Activated naive CD8-positive, alpha-beta T cell treated with anti-CD3 and anti-CD28 coated beads, Interleukin-2, amount 10 ng/mL, durations not matched to agents 7 days and 5 days (primary cell): ENCODE results near the gene TRIO. TPM values are rescaled to one million over a fixed set of nuclear protein-coding genes. Genes with fewer than 3 reads are reported as not detected.

Experiments
- ATAC-seq: fragments of 150-1000 bp; cut with Tn5 transposase; one replicate; pipeline ENCODE4 v1.10.0; 2021; ENCODE audit warnings: low read depth, moderate library complexity
- POLR2A ChIA-PET: fragments of 350-600 bp; sonication (Branson Sonifier 250); formaldehyde crosslinking; loops from one replicate; lab custom pipeline; 2021; ENCODE audit warnings: antibody characterized with exemption; lab: Charles Lee
- DNase-seq: peaks from one replicate; pipeline ENCODE4 v3.0.0; 2021
- H3K27ac Mint-ChIP-seq: one replicate; pipeline ENCODE4 v1.8.0; 2022; ENCODE audit warnings: mild to moderate bottlenecking, mixed read lengths
- H3K27me3 Mint-ChIP-seq: one replicate; pipeline ENCODE4 v1.8.0; 2022; ENCODE audit warnings: mild to moderate bottlenecking, moderate library complexity, mixed read lengths
- H3K36me3 Mint-ChIP-seq: one replicate; pipeline ENCODE4 v1.8.0; 2021; ENCODE audit warnings: mild to moderate bottlenecking, mixed read lengths
- H3K4me1 Mint-ChIP-seq: one replicate; pipeline ENCODE4 v1.8.0; 2021; ENCODE audit warnings: mixed read lengths
- H3K4me3 Mint-ChIP-seq: one replicate; pipeline ENCODE4 v1.8.0; 2022; ENCODE audit warnings: mild to moderate bottlenecking, moderate library complexity, mixed read lengths
- H3K9me3 Mint-ChIP-seq: one replicate; pipeline ENCODE4 v1.8.0; 2021; ENCODE audit warnings: mixed read lengths
- total RNA-seq, 2 experiments: library from RNA; stranded (reverse); gene quantifications; one replicate each; pipeline ENCODE4 v1.2.3, GENCODE V29; 2021

The TRIO gene
- total RNA-seq, 2 experiments from 2014 or later = 7.7 to 7.9 TPM

- Mint-ChIP-seq H3K4me3 (no peak overlapping the region), H3K27ac (no peak overlapping the region), H3K4me1 (peaks cover 14% of the 10 kb centered on the region), H3K27me3 (peaks cover 43% of the 10 kb centered on the region), H3K36me3 (no peaks in the 10 kb centered on the region), H3K9me3 (no peaks in the 10 kb centered on the region)
- POLR2A ChIA-PET = no interaction called here
- DNase-seq (no peak), ATAC-seq (no peak)
Observed at GRCh38 chr5:14220642-14221041, 77.5 kb downstream of the TRIO start.

- Mint-ChIP-seq H3K9me3 (no peaks in the 10 kb centered on the region), H3K27me3 (peaks cover 38% of the 10 kb centered on the region), H3K27ac (no peak overlapping the region), H3K4me3 (no peak overlapping the region), H3K36me3 (no peaks in the 10 kb centered on the region), H3K4me1 (peaks cover 14% of the 10 kb centered on the region)
- ATAC-seq (no peak), DNase-seq (no peak)
- POLR2A ChIA-PET = no interaction called here
Observed at GRCh38 chr5:14221732-14222131, 78.6 kb downstream of the TRIO start.

GRCh38 chr5:14222206-14222605, 79.1 kb downstream of the TRIO start:
- Mint-ChIP-seq H3K27me3 (peaks cover 35% of the 10 kb centered on the region), H3K4me1 (peaks cover 14% of the 10 kb centered on the region), H3K36me3 (no peaks in the 10 kb centered on the region), H3K9me3 (no peaks in the 10 kb centered on the region), H3K4me3 (no peak overlapping the region), H3K27ac (no peak overlapping the region)
- DNase-seq (no peak), ATAC-seq (no peak)
- POLR2A ChIA-PET = no interaction called here

GRCh38 chr5:14223372-14223771, 80.2 kb downstream of the TRIO start:
- POLR2A ChIA-PET = no interaction called here
- Mint-ChIP-seq H3K4me1 (peaks cover 14% of the 10 kb centered on the region), H3K27ac (peak overlapping the region; percentile 13), H3K9me3 (no peaks in the 10 kb centered on the region), H3K4me3 (peak overlapping the region; percentile 35), H3K27me3 (peaks cover 33% of the 10 kb centered on the region), H3K36me3 (no peaks in the 10 kb centered on the region)
- ATAC-seq (peak; percentile 58), DNase-seq (peak; percentile 39)

GRCh38 chr5:14225173-14225834, 82.2 kb downstream of the TRIO start:
- no peak for ATAC-seq
- peaks cover 25% of the 10 kb centered on the region for H3K27me3 Mint-ChIP-seq
- H3K27ac Mint-ChIP-seq = no peak overlapping the region
- no peaks in the 10 kb centered on the region for H3K36me3 Mint-ChIP-seq
- POLR2A ChIA-PET = no interaction called here
- H3K4me1 Mint-ChIP-seq = peaks cover 14% of the 10 kb centered on the region
- no peak overlapping the region for H3K4me3 Mint-ChIP-seq
- no peak for DNase-seq
- no peaks in the 10 kb centered on the region for H3K9me3 Mint-ChIP-seq

- Mint-ChIP-seq H3K4me3 (no peak overlapping the region), H3K36me3 (no peaks in the 10 kb centered on the region), H3K27ac (no peak overlapping the region), H3K4me1 (peaks cover 14% of the 10 kb centered on the region), H3K9me3 (no peaks in the 10 kb centered on the region), H3K27me3 (peaks cover 26% of the 10 kb centered on the region)
- DNase-seq = no peak
- POLR2A ChIA-PET = no interaction called here
- no peak for ATAC-seq
Observed at GRCh38 chr5:14226149-14226548, 83.0 kb downstream of the TRIO start.

- no peak overlapping the region for H3K4me3 Mint-ChIP-seq
- no peak overlapping the region for H3K27ac Mint-ChIP-seq
- H3K27me3 Mint-ChIP-seq = peaks cover 23% of the 10 kb centered on the region
- no peaks in the 10 kb centered on the region for H3K36me3 Mint-ChIP-seq
- ATAC-seq (no peak), DNase-seq (no peak)
- peaks cover 14% of the 10 kb centered on the region for H3K4me1 Mint-ChIP-seq
- POLR2A ChIA-PET = no interaction called here
- H3K9me3 Mint-ChIP-seq = no peaks in the 10 kb centered on the region
Observed at GRCh38 chr5:14226554-14226953, 83.4 kb downstream of the TRIO start.

- no peaks in the 10 kb centered on the region for H3K36me3 Mint-ChIP-seq
- DNase-seq (no peak), ATAC-seq (no peak)
- H3K4me3 Mint-ChIP-seq = no peak overlapping the region
- peaks cover 14% of the 10 kb centered on the region for H3K4me1 Mint-ChIP-seq
- POLR2A ChIA-PET = no interaction called here
- H3K27ac Mint-ChIP-seq = no peak overlapping the region
- H3K27me3 Mint-ChIP-seq = peaks cover 24% of the 10 kb centered on the region
- H3K9me3 Mint-ChIP-seq = no peaks in the 10 kb centered on the region
Observed at GRCh38 chr5:14226992-14227391, 83.8 kb downstream of the TRIO start.

GRCh38 chr5:14227513-14227912, 84.4 kb downstream of the TRIO start:
- POLR2A ChIA-PET = no interaction called here
- Mint-ChIP-seq H3K4me3 (no peak overlapping the region), H3K27me3 (peaks cover 22% of the 10 kb centered on the region), H3K4me1 (peaks cover 13% of the 10 kb centered on the region), H3K27ac (no peak overlapping the region), H3K36me3 (no peaks in the 10 kb centered on the region), H3K9me3 (no peaks in the 10 kb centered on the region)
- no peak for ATAC-seq
- no peak for DNase-seq

GRCh38 chr5:14228219-14228618, 85.1 kb downstream of the TRIO start:
- Mint-ChIP-seq H3K27ac (no peak overlapping the region), H3K27me3 (peaks cover 15% of the 10 kb centered on the region), H3K36me3 (no peaks in the 10 kb centered on the region), H3K4me1 (peaks cover 6% of the 10 kb centered on the region), H3K9me3 (no peaks in the 10 kb centered on the region), H3K4me3 (no peak overlapping the region)
- no peak for ATAC-seq
- DNase-seq = no peak
- POLR2A ChIA-PET = no interaction called here

- POLR2A ChIA-PET = no interaction called here
- H3K4me3 Mint-ChIP-seq = no peak overlapping the region
- H3K27ac Mint-ChIP-seq = no peak overlapping the region
- no peaks in the 10 kb centered on the region for H3K4me1 Mint-ChIP-seq
- DNase-seq = no peak
- no peaks in the 10 kb centered on the region for H3K36me3 Mint-ChIP-seq
- no peak for ATAC-seq
- peaks cover 20% of the 10 kb centered on the region for H3K27me3 Mint-ChIP-seq
- no peaks in the 10 kb centered on the region for H3K9me3 Mint-ChIP-seq
Observed at GRCh38 chr5:14229181-14229580, 86.0 kb downstream of the TRIO start.

- H3K4me3 Mint-ChIP-seq = no peak overlapping the region
- H3K36me3 Mint-ChIP-seq = no peaks in the 10 kb centered on the region
- ATAC-seq (no peak), DNase-seq (no peak)
- H3K27ac Mint-ChIP-seq = no peak overlapping the region
- POLR2A ChIA-PET = no interaction called here
- no peaks in the 10 kb centered on the region for H3K4me1 Mint-ChIP-seq
- peaks cover 19% of the 10 kb centered on the region for H3K27me3 Mint-ChIP-seq
- H3K9me3 Mint-ChIP-seq = no peaks in the 10 kb centered on the region
Observed at GRCh38 chr5:14229734-14230133, 86.6 kb downstream of the TRIO start.

GRCh38 chr5:14231156-14231555, 88.0 kb downstream of the TRIO start:
- Mint-ChIP-seq H3K27ac (no peak overlapping the region), H3K27me3 (peaks cover 16% of the 10 kb centered on the region), H3K4me1 (no peaks in the 10 kb centered on the region), H3K36me3 (no peaks in the 10 kb centered on the region), H3K9me3 (no peaks in the 10 kb centered on the region), H3K4me3 (no peak overlapping the region)
- ATAC-seq (no peak), DNase-seq (no peak)
- POLR2A ChIA-PET = no interaction called here

GRCh38 chr5:14231890-14232289, 88.7 kb downstream of the TRIO start:
- no peak overlapping the region for H3K4me3 Mint-ChIP-seq
- no peak overlapping the region for H3K27ac Mint-ChIP-seq
- ATAC-seq (no peak), DNase-seq (no peak)
- POLR2A ChIA-PET = no interaction called here
- H3K27me3 Mint-ChIP-seq = peaks cover 20% of the 10 kb centered on the region
- H3K9me3 Mint-ChIP-seq = no peaks in the 10 kb centered on the region
- H3K36me3 Mint-ChIP-seq = no peaks in the 10 kb centered on the region
- no peaks in the 10 kb centered on the region for H3K4me1 Mint-ChIP-seq
